ENCODE results near the gene GJE1.
"Not testable (repeated sequence)": the region's sequence is repeated elsewhere in the genome, so short reads cannot be mapped to it uniquely, and the experiment has no call there.

GJE1 gene

GRCh38 chr6:142152746-142153145 lies 20.0 kb downstream of the GJE1 start:
- TF ChIP-seq, protein P1, sequence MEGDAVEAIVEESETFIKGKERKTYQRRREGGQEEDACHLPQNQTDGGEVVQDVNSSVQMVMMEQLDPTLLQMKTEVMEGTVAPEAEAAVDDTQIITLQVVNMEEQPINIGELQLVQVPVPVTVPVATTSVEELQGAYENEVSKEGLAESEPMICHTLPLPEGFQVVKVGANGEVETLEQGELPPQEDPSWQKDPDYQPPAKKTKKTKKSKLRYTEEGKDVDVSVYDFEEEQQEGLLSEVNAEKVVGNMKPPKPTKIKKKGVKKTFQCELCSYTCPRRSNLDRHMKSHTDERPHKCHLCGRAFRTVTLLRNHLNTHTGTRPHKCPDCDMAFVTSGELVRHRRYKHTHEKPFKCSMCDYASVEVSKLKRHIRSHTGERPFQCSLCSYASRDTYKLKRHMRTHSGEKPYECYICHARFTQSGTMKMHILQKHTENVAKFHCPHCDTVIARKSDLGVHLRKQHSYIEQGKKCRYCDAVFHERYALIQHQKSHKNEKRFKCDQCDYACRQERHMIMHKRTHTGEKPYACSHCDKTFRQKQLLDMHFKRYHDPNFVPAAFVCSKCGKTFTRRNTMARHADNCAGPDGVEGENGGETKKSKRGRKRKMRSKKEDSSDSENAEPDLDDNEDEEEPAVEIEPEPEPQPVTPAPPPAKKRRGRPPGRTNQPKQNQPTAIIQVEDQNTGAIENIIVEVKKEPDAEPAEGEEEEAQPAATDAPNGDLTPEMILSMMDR (IDR thresholded peaks at IDR 0.05; ENCODE audit: control insufficient read depth, extremely low read depth, insufficient read depth): no peak
- no peak for DNase-seq (ENCODE audit: low read depth)
- no peak overlapping the region for H3K4me3 ChIP-seq (ENCODE audit: low read depth, low read length)

DNA sequence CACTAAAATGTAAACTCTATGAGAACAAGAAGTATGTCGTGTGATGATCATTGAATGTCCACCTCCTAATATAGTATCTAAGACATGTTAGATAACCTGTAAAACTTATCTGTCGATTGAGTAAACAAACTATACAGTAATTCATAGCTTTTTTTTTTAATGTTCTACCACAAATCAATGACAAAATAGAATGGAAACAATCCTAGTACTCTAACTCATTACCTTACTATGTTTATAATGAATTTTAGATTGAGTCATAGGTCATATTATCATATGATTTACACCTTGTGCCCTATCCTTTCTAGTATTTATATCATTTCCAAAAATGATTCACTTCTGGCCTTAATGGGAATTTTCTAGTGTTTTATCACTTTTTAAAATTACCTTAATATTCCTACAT lies 20.5 kb downstream of the GJE1 start:
- H3K4me3 ChIP-seq (ENCODE audit: low read depth, low read length): no peak overlapping the region
- TF ChIP-seq, protein P1 (IDR thresholded peaks at IDR 0.05; ENCODE audit: control insufficient read depth, extremely low read depth, insufficient read depth): no peak
- DNase-seq (ENCODE audit: low read depth): no peak

DNA sequence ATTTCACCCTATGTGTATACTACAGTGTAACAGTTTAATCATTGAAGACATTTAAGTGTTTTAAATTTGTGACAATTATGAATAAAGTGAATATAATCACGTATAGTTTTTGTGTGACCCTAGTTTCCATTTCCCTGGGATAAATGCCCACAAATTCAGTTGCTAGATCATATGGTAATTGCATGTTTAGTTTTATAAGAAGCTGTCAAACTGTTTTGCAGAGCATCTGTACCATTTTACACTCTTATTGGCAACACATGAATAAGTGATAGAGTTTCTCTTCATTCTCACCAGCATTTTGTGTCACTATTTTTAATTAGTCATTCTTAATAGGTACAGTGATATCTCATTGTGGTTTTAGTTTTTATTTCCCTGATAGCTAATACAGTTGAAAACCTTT lies 21.6 kb downstream of the GJE1 start:
- DNase-seq (ENCODE audit: low read depth): no peak
- no peak overlapping the region for H3K4me3 ChIP-seq (ENCODE audit: low read depth, low read length)
- TF ChIP-seq, protein P1 (IDR thresholded peaks at IDR 0.05; ENCODE audit: control insufficient read depth, extremely low read depth, insufficient read depth): no peak

GRCh38 chr6:142155091-142155490 lies 22.4 kb downstream of the GJE1 start:
- TF ChIP-seq, protein P1 (IDR thresholded peaks at IDR 0.05; ENCODE audit: control insufficient read depth, extremely low read depth, insufficient read depth): no peak
- no peak for DNase-seq (ENCODE audit: low read depth)
- H3K4me3 ChIP-seq (ENCODE audit: low read depth, low read length): no peak overlapping the region

DNA sequence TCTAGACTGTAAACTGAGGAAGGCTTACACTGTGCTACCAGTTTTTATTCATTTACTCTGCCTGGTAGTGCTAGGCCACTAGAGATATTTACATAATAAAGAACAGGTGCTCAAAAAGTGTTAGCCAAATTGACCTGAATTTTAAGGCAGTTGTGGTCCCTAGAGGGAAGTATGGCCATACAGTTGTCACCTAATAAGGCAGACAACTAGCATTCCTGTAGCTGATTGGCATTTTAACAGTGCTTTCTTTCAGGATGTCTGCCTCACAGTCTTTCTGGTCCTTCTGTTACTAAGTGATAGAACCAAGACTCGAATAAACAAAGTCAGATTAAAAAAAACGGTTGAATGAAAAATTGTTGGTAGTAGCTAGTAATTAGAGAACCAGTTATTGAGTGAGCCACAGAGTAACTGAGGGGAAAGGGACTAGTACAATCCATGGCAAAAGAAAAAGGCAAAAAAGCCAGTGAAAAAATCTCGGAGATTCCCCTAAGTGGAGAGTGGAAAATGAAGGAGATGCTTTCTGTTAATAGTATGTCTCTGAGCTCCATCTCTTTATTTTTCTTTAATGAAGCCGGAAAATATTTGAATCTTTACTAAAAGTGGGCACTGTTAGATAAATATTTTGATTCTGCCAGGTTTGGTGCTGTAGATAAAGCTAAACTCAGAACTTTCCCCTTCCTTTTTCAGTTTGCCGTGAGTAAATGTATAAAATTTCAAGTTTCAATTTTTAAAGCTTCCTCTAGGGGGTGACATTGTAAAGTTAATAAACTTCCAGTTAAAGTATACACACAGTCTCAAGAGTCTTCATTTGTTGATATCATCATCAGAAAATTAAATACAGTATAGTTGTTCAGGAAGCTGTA lies 23.4 kb downstream of the GJE1 start:
- no peak overlapping the region for H3K4me3 ChIP-seq (ENCODE audit: low read depth, low read length)
- TF ChIP-seq, protein P1 (IDR thresholded peaks at IDR 0.05; ENCODE audit: control insufficient read depth, extremely low read depth, insufficient read depth): no peak
- no peak for DNase-seq (ENCODE audit: low read depth)

DNA sequence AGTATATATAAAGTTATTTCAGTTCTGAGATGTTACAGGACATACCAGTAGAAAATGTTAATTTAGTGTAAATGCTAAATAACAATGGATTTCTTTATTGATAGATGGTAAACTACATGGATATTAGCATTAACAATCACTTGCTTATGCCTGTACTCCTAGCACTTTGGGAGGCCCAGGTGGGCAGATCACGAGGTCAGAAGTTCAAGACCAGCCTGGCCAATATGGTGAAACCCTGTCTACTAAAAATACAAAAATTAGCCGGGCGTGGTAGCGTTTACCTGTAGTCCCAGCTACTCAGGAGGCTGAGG lies 24.0 kb downstream of the GJE1 start:
- H3K4me3 ChIP-seq (ENCODE audit: low read depth, low read length); DNase-seq (ENCODE audit: low read depth): not testable (repeated sequence)

GRCh38 chr6:142162780-142163179 lies 30.1 kb downstream of the GJE1 start:
- TF ChIP-seq, protein P1 (IDR thresholded peaks at IDR 0.05; ENCODE audit: control insufficient read depth, extremely low read depth, insufficient read depth): no peak
- no peak for DNase-seq (ENCODE audit: low read depth)
- no peak overlapping the region for H3K4me3 ChIP-seq (ENCODE audit: low read depth, low read length)
